ENCODE data around the gene YPEL5. TPM values are rescaled to one million over a fixed set of nuclear protein-coding genes. Genes with fewer than 3 reads are reported as not detected.
"Not testable (repeated sequence)": the region's sequence is repeated elsewhere in the genome, so short reads cannot be mapped to it uniquely, and the experiment has no call there.

The YPEL5 gene
- total RNA-seq, 1 donor from 2014 or later = 66.4 TPM

- no peaks in the 10 kb centered on the region for H3K4me1 ChIP-seq
- no peaks in the 10 kb centered on the region for H3K27me3 ChIP-seq
- no peaks in the 10 kb centered on the region for H3K9me3 ChIP-seq (ENCODE audit: low read depth)
- H3K36me3 ChIP-seq = no peaks in the 10 kb centered on the region
- no peaks in the 10 kb centered on the region for H3K79me2 ChIP-seq (ENCODE audit: low read depth)
- peaks cover 3% of the 10 kb centered on the region for H3K27me3 Mint-ChIP-seq (ENCODE audit: insufficient read depth, low read depth)
- no peaks in the 10 kb centered on the region for H3K9me3 Mint-ChIP-seq
- no peak overlapping the region for H3K9ac ChIP-seq
- no peaks in the 10 kb centered on the region for H4K20me1 ChIP-seq (ENCODE audit: low read depth)
- H3K4me1 Mint-ChIP-seq = peaks cover 7% of the 10 kb centered on the region
- no peak for DNase-seq (ENCODE audit: low spot score)
- H3K27ac Mint-ChIP-seq = no peak overlapping the region
- H2AFZ ChIP-seq (replicated peaks) = no peak overlapping the region
- no peak overlapping the region for H3K4me2 ChIP-seq
- H3K27ac ChIP-seq = no peak overlapping the region
- no peak overlapping the region for H3K4me3 ChIP-seq
- no peaks in the 10 kb centered on the region for H3F3A ChIP-seq (ENCODE audit: low read depth)
- TF ChIP-seq EZH2phosphoT487 (IDR thresholded peaks at IDR 0.05) (no peak), CTCF (IDR thresholded peaks at IDR 0.05) (no peak), EZH2 (IDR thresholded peaks at IDR 0.05) (no peak)
- no peaks in the 10 kb centered on the region for H3K36me3 Mint-ChIP-seq
- H3K4me3 Mint-ChIP-seq = no peak overlapping the region
These were observed 36.0 kb upstream of the YPEL5 start for GRCh38 chr2:30110773-30111172.

DNA sequence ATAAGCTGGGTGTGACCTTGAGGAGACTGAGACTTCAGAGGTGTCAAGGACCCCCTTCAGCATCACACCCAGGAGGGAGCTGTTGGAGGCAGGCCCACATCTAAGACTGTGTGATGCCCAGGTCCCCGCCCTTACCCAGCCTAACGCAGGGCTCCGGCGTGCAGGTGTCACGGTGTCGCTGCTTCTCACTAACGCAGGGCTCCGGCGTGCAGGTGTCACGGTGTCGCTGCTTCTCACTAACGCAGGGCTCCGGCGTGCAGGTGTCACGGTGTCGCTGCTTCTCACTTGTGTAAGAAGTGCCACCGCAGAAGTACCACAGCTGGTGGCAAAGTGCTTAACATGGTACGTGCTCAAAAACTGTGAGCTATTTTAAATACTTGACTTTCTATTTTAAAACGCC is 35.6 kb upstream of the YPEL5 start:
- H3K36me3 Mint-ChIP-seq; H3K9me3 Mint-ChIP-seq; H3K4me1 ChIP-seq; H4K20me1 ChIP-seq (ENCODE audit: low read depth); H3K27ac ChIP-seq; H3K4me3 ChIP-seq; H2AFZ ChIP-seq (replicated peaks); H3K4me2 ChIP-seq; H3K36me3 ChIP-seq; H3K27ac Mint-ChIP-seq; H3K9ac ChIP-seq; H3K4me1 Mint-ChIP-seq; DNase-seq (ENCODE audit: low spot score); H3K79me2 ChIP-seq (ENCODE audit: low read depth); H3K9me3 ChIP-seq (ENCODE audit: low read depth); H3K4me3 Mint-ChIP-seq; H3K27me3 ChIP-seq; H3K27me3 Mint-ChIP-seq (ENCODE audit: insufficient read depth, low read depth); H3F3A ChIP-seq (ENCODE audit: low read depth): not testable (repeated sequence)

DNA sequence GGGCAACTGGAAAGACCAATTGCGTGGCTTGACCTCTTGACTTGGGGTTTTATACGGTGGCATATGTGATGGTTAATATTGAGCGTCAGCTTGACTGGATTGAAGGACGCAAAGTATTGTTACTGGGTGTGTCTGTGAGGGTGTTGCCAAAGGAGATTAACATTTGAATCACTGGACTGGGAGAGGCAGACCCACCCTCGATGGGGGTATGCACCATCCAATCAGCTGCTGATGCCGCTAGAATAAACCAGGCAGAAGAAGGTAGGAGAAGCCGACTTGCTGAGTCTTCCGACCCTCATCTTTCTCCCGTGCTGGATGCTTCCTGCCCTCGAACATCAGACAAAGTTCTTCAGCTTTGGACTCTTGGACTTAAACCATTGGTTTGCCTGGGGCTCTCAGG is 34.2 kb upstream of the YPEL5 start:
- H3K4me1 Mint-ChIP-seq = peaks cover 7% of the 10 kb centered on the region
- H3F3A ChIP-seq (ENCODE audit: low read depth) = no peaks in the 10 kb centered on the region
- no peaks in the 10 kb centered on the region for H3K36me3 Mint-ChIP-seq

More for the DNA sequence above, 34.2 kb upstream of the YPEL5 start:
- Histone ChIP-seq H3K4me2 (no peak overlapping the region), H4K20me1 (ENCODE audit: low read depth) (no peaks in the 10 kb centered on the region), H3K36me3 (no peaks in the 10 kb centered on the region), H3K79me2 (ENCODE audit: low read depth) (no peaks in the 10 kb centered on the region), H3K27ac (no peak overlapping the region), H3K4me1 (no peaks in the 10 kb centered on the region), H2AFZ (replicated peaks) (no peak overlapping the region), H3K9me3 (ENCODE audit: low read depth) (no peaks in the 10 kb centered on the region), H3K4me3 (no peak overlapping the region), H3K27me3 (peaks cover 3% of the 10 kb centered on the region), H3K9ac (no peak overlapping the region)
- Mint-ChIP-seq H3K27me3 (ENCODE audit: insufficient read depth, low read depth) (peaks cover 2% of the 10 kb centered on the region), H3K9me3 (no peaks in the 10 kb centered on the region), H3K4me3 (no peak overlapping the region), H3K27ac (no peak overlapping the region)
- TF ChIP-seq EZH2phosphoT487 (IDR thresholded peaks at IDR 0.05) (no peak), EZH2 (IDR thresholded peaks at IDR 0.05) (no peak), CTCF (IDR thresholded peaks at IDR 0.05) (no peak)
- no peak for DNase-seq (ENCODE audit: low spot score)

All from neural progenitor cell (in vitro differentiated cells).